ENCODE data around the gene CCDC3.

GRCh38 chr10:12957081-12957480, 44.4 kb downstream of the CCDC3 start:
- TF ChIP-seq, protein P1, sequence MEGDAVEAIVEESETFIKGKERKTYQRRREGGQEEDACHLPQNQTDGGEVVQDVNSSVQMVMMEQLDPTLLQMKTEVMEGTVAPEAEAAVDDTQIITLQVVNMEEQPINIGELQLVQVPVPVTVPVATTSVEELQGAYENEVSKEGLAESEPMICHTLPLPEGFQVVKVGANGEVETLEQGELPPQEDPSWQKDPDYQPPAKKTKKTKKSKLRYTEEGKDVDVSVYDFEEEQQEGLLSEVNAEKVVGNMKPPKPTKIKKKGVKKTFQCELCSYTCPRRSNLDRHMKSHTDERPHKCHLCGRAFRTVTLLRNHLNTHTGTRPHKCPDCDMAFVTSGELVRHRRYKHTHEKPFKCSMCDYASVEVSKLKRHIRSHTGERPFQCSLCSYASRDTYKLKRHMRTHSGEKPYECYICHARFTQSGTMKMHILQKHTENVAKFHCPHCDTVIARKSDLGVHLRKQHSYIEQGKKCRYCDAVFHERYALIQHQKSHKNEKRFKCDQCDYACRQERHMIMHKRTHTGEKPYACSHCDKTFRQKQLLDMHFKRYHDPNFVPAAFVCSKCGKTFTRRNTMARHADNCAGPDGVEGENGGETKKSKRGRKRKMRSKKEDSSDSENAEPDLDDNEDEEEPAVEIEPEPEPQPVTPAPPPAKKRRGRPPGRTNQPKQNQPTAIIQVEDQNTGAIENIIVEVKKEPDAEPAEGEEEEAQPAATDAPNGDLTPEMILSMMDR (conservative IDR thresholded peaks at IDR 0.05; ENCODE audit: low read depth, low read length) = no peak
- TF ChIP-seq SMC3 (IDR thresholded peaks at IDR 0.05; ENCODE audit: low read depth, low read length) (no peak), POLR2A (IDR thresholded peaks at IDR 0.05; ENCODE audit: low read depth, low read length) (no peak), MAFK (IDR thresholded peaks at IDR 0.05; ENCODE audit: low read depth, low read length) (no peak), CEBPB (IDR thresholded peaks at IDR 0.05; ENCODE audit: low read depth, low read length) (no peak), BHLHE40 (IDR thresholded peaks at IDR 0.05; ENCODE audit: low read depth, low read length) (no peak), FOS (IDR thresholded peaks at IDR 0.05; ENCODE audit: low read depth, low read length) (no peak), RCOR1 (IDR thresholded peaks at IDR 0.05; ENCODE audit: insufficient replicate concordance, low read length) (no peak), RAD21 (IDR thresholded peaks at IDR 0.05; ENCODE audit: low read length) (no peak)
- TF ChIP-seq, protein P2, sequence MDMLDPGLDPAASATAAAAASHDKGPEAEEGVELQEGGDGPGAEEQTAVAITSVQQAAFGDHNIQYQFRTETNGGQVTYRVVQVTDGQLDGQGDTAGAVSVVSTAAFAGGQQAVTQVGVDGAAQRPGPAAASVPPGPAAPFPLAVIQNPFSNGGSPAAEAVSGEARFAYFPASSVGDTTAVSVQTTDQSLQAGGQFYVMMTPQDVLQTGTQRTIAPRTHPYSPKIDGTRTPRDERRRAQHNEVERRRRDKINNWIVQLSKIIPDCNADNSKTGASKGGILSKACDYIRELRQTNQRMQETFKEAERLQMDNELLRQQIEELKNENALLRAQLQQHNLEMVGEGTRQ (IDR thresholded peaks at IDR 0.05; ENCODE audit: low read depth, low read length) = no peak
